Measurements from ENCODE around the gene CARM1.

DNA sequence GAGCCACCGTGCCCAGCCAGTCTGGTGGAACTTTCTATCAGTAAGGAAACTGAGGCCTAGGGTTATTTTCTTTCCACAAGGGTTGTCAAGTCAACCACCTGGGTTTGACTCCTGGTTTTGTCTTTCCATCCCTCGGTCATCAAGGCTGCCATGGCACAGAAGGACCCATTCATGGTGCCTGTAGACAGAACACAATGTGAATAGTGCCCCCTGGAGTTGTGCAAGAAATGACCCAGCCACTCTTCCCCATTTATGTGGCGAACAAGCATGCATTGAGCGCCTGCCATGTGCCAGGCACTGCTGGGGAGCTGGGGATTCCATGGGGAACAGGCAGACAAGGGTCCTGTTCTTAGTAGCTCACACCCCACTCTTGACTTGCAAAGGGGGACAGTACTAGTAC, 93.5 kb downstream of the CARM1 start:
- no peak for TF ChIP-seq EZH2 (IDR thresholded peaks at IDR 0.05; ENCODE audit: borderline replicate concordance, insufficient read depth, low read depth, low read length, poor library complexity, severe bottlenecking)
- TF ChIP-seq, protein P1, sequence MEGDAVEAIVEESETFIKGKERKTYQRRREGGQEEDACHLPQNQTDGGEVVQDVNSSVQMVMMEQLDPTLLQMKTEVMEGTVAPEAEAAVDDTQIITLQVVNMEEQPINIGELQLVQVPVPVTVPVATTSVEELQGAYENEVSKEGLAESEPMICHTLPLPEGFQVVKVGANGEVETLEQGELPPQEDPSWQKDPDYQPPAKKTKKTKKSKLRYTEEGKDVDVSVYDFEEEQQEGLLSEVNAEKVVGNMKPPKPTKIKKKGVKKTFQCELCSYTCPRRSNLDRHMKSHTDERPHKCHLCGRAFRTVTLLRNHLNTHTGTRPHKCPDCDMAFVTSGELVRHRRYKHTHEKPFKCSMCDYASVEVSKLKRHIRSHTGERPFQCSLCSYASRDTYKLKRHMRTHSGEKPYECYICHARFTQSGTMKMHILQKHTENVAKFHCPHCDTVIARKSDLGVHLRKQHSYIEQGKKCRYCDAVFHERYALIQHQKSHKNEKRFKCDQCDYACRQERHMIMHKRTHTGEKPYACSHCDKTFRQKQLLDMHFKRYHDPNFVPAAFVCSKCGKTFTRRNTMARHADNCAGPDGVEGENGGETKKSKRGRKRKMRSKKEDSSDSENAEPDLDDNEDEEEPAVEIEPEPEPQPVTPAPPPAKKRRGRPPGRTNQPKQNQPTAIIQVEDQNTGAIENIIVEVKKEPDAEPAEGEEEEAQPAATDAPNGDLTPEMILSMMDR (IDR thresholded peaks at IDR 0.05): no peak
